DND-41 (cell line): ENCODE results near the gene CCL26.

Experiments used
- EZH2 ChIP-seq: IDR thresholded peaks from 3 replicates; pipeline ENCODE4 v1.6.1; 2012; ENCODE audit warnings: borderline replicate concordance, low read depth, mild to moderate bottlenecking, moderate library complexity, low read length, inconsistent platforms; ENCODE audit not compliant: severe bottlenecking
- TF ChIP-seq, protein P1 (sequence below): IDR thresholded peaks from 2 replicates; pipeline ENCODE4 v1.5.1; 2012; ENCODE audit warnings: borderline replicate concordance, low read length, moderate library complexity, mild to moderate bottlenecking; ENCODE audit not compliant: poor library complexity, severe bottlenecking; ENCODE audit errors: extremely low read depth

DNA sequence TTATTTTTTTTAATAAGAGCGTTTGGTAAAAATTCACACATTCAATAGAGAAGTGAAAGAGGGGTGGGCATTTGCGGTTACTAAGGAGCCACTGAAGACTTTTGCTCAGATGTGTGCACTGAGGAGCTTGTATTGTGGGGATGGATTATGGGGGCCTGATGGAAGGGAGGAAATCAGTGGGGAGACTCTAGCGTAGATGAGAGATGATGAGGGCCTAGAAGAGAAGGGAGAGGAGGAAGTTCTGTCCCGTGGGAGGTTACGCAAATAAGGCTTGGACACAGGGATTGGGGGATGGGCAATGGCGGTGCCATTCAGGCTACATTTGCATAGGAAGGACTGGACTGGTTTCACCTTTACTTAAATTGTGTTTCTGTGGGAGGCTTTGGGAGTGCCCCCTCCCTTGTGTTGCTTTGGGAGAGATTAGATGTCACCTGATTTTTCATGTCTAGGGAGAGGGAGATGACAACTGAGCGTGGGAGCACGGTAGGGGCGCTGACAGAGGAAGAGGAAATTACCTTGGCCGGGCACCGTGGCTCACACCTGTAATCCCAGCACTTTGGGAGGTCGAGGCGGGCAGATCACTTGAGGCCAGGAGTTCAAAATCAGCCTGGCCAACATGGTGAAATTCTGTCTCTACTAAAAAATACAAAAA, 31.0 kb downstream of the CCL26 start:
- TF ChIP-seq EZH2, result no peak
- TF ChIP-seq, protein P1, sequence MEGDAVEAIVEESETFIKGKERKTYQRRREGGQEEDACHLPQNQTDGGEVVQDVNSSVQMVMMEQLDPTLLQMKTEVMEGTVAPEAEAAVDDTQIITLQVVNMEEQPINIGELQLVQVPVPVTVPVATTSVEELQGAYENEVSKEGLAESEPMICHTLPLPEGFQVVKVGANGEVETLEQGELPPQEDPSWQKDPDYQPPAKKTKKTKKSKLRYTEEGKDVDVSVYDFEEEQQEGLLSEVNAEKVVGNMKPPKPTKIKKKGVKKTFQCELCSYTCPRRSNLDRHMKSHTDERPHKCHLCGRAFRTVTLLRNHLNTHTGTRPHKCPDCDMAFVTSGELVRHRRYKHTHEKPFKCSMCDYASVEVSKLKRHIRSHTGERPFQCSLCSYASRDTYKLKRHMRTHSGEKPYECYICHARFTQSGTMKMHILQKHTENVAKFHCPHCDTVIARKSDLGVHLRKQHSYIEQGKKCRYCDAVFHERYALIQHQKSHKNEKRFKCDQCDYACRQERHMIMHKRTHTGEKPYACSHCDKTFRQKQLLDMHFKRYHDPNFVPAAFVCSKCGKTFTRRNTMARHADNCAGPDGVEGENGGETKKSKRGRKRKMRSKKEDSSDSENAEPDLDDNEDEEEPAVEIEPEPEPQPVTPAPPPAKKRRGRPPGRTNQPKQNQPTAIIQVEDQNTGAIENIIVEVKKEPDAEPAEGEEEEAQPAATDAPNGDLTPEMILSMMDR, result no peak
